K562 (cell line): ENCODE measurements around the gene GRIN2A. TPM values are rescaled to one million over a fixed set of nuclear protein-coding genes. Genes with fewer than 3 reads are reported as not detected.

Source experiments
- CBFB ChIP-seq: sonication (generic); formaldehyde crosslinking; IDR thresholded peaks from 2 replicates; pipeline ENCODE4 v1.4.0; 2020; ENCODE audit warnings: mild to moderate bottlenecking, missing genetic modification reagents
- E2F5 ChIP-seq: sonication (generic); formaldehyde crosslinking; IDR thresholded peaks from 2 replicates; pipeline ENCODE4 v1.8.0; 2022; ENCODE audit warnings: mild to moderate bottlenecking, missing genetic modification reagents
- GATAD2B ChIP-seq: fragments of 450-650 bp; IDR thresholded peaks from 2 replicates; pipeline ENCODE4 v1.6.1; 2017; ENCODE audit warnings: mild to moderate bottlenecking, borderline replicate concordance
- KAT8 ChIP-seq: fragments of 450-650 bp; IDR thresholded peaks from 2 replicates; pipeline ENCODE4 v1.6.1; 2016; ENCODE audit warnings: low read depth, mild to moderate bottlenecking
- MNT ChIP-seq, 2 experiments: fragments of 450-650 bp; conservative IDR thresholded peaks; 2 replicates each; pipeline ENCODE4 v1.6.1; 2017; ENCODE audit warnings: mild to moderate bottlenecking in 2 of 2, moderate library complexity in 2 of 2
- POLR2H ChIP-seq: IDR thresholded peaks from 2 replicates; pipeline ENCODE4 v1.6.1; 2016; ENCODE audit warnings: missing genetic modification characterization, low read depth, mild to moderate bottlenecking, control low read depth, missing compliant biosample characterization, moderate library complexity
- RAD21 ChIP-seq, 2 experiments: fragments of 250-450 bp in 1 of 2; fragments of 450-650 bp in 1 of 2; sonication (Bioruptor Pico) in 1 of 2; formaldehyde crosslinking in 1 of 2; IDR thresholded peaks in 1 of 2; conservative IDR thresholded peaks in 1 of 2; 2 replicates each; pipeline versions ENCODE4 v1.4.0 to v1.8.0; 2020 to 2022; ENCODE audit warnings: mild to moderate bottlenecking in 2 of 2, moderate library complexity in 1 of 2
- RBM39 ChIP-seq: fragments of 200-400 bp; formaldehyde crosslinking; optimal IDR thresholded peaks from 2 replicates; pipeline ENCODE3; 2018; ENCODE audit warnings: low read depth, low read length
- SOX6 ChIP-seq: fragments of 450-650 bp; IDR thresholded peaks from 2 replicates; pipeline ENCODE4 v1.6.1; 2014; ENCODE audit warnings: mild to moderate bottlenecking
- USF1 ChIP-seq: sonication (generic); formaldehyde crosslinking; IDR thresholded peaks from 2 replicates; pipeline ENCODE4 v1.9.0; 2022; ENCODE audit warnings: mild to moderate bottlenecking, missing genetic modification reagents
- polyA plus RNA-seq, 8 experiments: library from polyadenylated mRNA; depleted of rRNA in 4 of 8; stranded (reverse) in 5 of 8; unstranded in 3 of 8; fragments of >200 nt; fragmentation: Nextera tagmentation in 2 of 8; fragmentation: Illumina TruSeq in 1 of 8; extraction: Ambion mirVana in 2 of 8; extraction: Trizol in 1 of 8; gene quantifications; 2 replicates each; pipeline versions ENCODE4 v1.2.1 to v1.2.3, GENCODE V29; 2011 to 2014; ENCODE audit warnings: inconsistent platforms in 1 of 8, missing spikeins in 1 of 8
- total RNA-seq, 7 experiments: library from RNA; depleted of rRNA in 6 of 7; stranded (reverse); fragments of >200 nt in 6 of 7; fragmentation: Illumina TruSeq in 2 of 7; extraction: Trizol in 2 of 7; gene quantifications; 2 replicates each; pipeline versions ENCODE4 v1.2.1 to v1.2.3, GENCODE V29; 2011 to 2021; ENCODE audit warnings: low replicate concordance in 1 of 7
- TF ChIP-seq, protein P1 (sequence below): fragments of 250-450 bp; sonication (Bioruptor Pico); IDR thresholded peaks from 2 replicates; pipeline ENCODE4 v1.4.0; 2020

Gene GRIN2A
- total and polyA plus RNA-seq, 9 of the 15 experiments (the other 6 are each of a cell fraction or from before 2014, with no cell fraction given), result not detected

DNA sequence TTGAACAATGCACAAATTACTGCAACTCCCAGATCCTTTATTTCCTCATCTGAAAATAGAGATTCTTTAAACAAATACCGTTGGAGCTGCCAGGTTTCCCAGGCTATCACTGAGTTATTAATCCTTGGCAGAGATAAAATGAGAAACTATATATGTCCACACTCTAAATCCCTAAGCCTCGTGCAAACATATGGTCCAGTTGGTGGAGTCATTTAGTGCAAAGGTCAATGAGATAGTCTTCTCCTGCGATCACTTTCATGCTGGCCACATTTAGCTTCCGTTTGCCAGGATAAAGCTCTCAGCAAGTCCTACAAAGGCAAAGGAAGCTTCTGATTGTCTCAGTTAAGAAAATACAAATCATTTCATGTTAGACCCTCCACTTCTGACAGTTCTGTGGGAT lies 11.0 kb downstream of the GRIN2A start (continued):
- TF ChIP-seq, protein P1, sequence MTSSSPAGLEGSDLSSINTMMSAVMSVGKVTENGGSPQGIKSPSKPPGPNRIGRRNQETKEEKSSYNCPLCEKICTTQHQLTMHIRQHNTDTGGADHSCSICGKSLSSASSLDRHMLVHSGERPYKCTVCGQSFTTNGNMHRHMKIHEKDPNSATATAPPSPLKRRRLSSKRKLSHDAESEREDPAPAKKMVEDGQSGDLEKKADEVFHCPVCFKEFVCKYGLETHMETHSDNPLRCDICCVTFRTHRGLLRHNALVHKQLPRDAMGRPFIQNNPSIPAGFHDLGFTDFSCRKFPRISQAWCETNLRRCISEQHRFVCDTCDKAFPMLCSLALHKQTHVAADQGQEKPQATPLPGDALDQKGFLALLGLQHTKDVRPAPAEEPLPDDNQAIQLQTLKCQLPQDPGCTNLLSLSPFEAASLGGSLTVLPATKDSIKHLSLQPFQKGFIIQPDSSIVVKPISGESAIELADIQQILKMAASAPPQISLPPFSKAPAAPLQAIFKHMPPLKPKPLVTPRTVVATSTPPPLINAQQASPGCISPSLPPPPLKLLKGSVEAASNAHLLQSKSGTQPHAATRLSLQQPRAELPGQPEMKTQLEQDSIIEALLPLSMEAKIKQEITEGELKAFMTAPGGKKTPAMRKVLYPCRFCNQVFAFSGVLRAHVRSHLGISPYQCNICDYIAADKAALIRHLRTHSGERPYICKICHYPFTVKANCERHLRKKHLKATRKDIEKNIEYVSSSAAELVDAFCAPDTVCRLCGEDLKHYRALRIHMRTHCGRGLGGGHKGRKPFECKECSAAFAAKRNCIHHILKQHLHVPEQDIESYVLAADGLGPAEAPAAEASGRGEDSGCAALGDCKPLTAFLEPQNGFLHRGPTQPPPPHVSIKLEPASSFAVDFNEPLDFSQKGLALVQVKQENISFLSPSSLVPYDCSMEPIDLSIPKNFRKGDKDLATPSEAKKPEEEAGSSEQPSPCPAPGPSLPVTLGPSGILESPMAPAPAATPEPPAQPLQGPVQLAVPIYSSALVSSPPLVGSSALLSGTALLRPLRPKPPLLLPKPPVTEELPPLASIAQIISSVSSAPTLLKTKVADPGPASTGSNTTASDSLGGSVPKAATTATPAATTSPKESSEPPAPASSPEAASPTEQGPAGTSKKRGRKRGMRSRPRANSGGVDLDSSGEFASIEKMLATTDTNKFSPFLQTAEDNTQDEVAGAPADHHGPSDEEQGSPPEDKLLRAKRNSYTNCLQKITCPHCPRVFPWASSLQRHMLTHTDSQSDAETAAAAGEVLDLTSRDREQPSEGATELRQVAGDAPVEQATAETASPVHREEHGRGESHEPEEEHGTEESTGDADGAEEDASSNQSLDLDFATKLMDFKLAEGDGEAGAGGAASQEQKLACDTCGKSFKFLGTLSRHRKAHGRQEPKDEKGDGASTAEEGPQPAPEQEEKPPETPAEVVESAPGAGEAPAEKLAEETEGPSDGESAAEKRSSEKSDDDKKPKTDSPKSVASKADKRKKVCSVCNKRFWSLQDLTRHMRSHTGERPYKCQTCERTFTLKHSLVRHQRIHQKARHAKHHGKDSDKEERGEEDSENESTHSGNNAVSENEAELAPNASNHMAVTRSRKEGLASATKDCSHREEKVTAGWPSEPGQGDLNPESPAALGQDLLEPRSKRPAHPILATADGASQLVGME (CRISPR knock-in tag), result no peak
- no peak for TF ChIP-seq RAD21 (CRISPR knock-in tag; conservative IDR thresholded peaks at IDR 0.05 in 1 of 2, IDR thresholded peaks at IDR 0.05 in 1 of 2)
- TF ChIP-seq GATAD2B, result no peak
- TF ChIP-seq MNT (conservative IDR thresholded peaks at IDR 0.05), result no peak
- TF ChIP-seq POLR2H, result no peak
- no peak for TF ChIP-seq RBM39
- TF ChIP-seq SOX6, result no peak
- no peak for TF ChIP-seq E2F5
- TF ChIP-seq USF1, result no peak
- no peak for TF ChIP-seq KAT8
- TF ChIP-seq CBFB, result no peak
